ENCODE results near the gene TMEM163.

The TMEM163 gene

GRCh38 chr2:134435936-134436335 lies 282.9 kb downstream of the TMEM163 start:
- no peak for DNase-seq (ENCODE audit: low read depth)

GRCh38 chr2:134435505-134435904 lies 283.3 kb downstream of the TMEM163 start:
- no peak for DNase-seq (ENCODE audit: low read depth)

- DNase-seq (ENCODE audit: low read depth), result no peak
Observed at GRCh38 chr2:134433979-134434378, 284.8 kb downstream of the TMEM163 start.

GRCh38 chr2:134433469-134433868 lies 285.3 kb downstream of the TMEM163 start:
- no peak for DNase-seq (ENCODE audit: low read depth)

GRCh38 chr2:134432435-134432883 lies 286.3 kb downstream of the TMEM163 start:
- no peak for DNase-seq (ENCODE audit: low read depth)

GRCh38 chr2:134431838-134432434 lies 286.9 kb downstream of the TMEM163 start:
- DNase-seq (ENCODE audit: low read depth), result no peak

GRCh38 chr2:134429886-134430285 lies 288.9 kb downstream of the TMEM163 start:
- no peak for DNase-seq (ENCODE audit: low read depth)

- DNase-seq (ENCODE audit: low read depth), result no peak
Observed at GRCh38 chr2:134426721-134427120, 292.1 kb downstream of the TMEM163 start.

GRCh38 chr2:134425724-134426496 lies 292.9 kb downstream of the TMEM163 start:
- DNase-seq (ENCODE audit: low read depth), result no peak

GRCh38 chr2:134421556-134422328 lies 297.1 kb downstream of the TMEM163 start:
- DNase-seq (ENCODE audit: low read depth), result no peak

- no peak for DNase-seq (ENCODE audit: low read depth)
Observed at GRCh38 chr2:134420920-134421319, 297.9 kb downstream of the TMEM163 start.

- no peak for DNase-seq (ENCODE audit: low read depth)
Observed at GRCh38 chr2:134420259-134420658, 298.5 kb downstream of the TMEM163 start.

GRCh38 chr2:134417968-134418582 lies 300.7 kb downstream of the TMEM163 start:
- DNase-seq (ENCODE audit: low read depth), result no peak

GRCh38 chr2:134416637-134417036 lies 302.2 kb downstream of the TMEM163 start:
- DNase-seq (ENCODE audit: low read depth), result no peak

- no peak for DNase-seq (ENCODE audit: low read depth)
Observed at GRCh38 chr2:134416018-134416417, 302.8 kb downstream of the TMEM163 start.

- DNase-seq (ENCODE audit: low read depth), result no peak
Observed at GRCh38 chr2:134413912-134414311, 304.9 kb downstream of the TMEM163 start.

GRCh38 chr2:134413430-134413829 lies 305.4 kb downstream of the TMEM163 start:
- DNase-seq (ENCODE audit: low read depth), result no peak

GRCh38 chr2:134412639-134412999 lies 306.2 kb downstream of the TMEM163 start:
- no peak for DNase-seq (ENCODE audit: low read depth)

- DNase-seq (ENCODE audit: low read depth), result peak; percentile 81
Observed at GRCh38 chr2:134411828-134412638, 306.8 kb downstream of the TMEM163 start.

GRCh38 chr2:134411279-134411827 lies 307.4 kb downstream of the TMEM163 start:
- DNase-seq (ENCODE audit: low read depth), result no peak

- no peak for DNase-seq (ENCODE audit: low read depth)
Observed at GRCh38 chr2:134410831-134411231, 308.0 kb downstream of the TMEM163 start.

Measured in fibroblast of gingiva (primary cell).